H1 (cell line): Measurements from ENCODE around the gene MAPKAPK5. TPM values are rescaled to one million over a fixed set of nuclear protein-coding genes. Genes with fewer than 3 reads are reported as not detected.

ENCODE experiments used
- SUZ12 ChIP-seq: fragments of 200-600 bp; sonication (generic); IDR thresholded peaks from 2 replicates; pipeline ENCODE4 v1.6.1; 2012; ENCODE audit warnings: mild to moderate bottlenecking, inconsistent platforms, low read length, moderate library complexity, mixed read lengths
- polyA plus RNA-seq, 7 experiments: library from polyadenylated mRNA; depleted of rRNA in 3 of 7; stranded (reverse) in 5 of 7; unstranded in 2 of 7; fragments of >200 nt in 5 of 7; fragments of 200-250 nt in 2 of 7; gene quantifications; 1 replicate in 5 of 7; 2 replicates in 1 of 7; 4 replicates in 1 of 7; pipeline versions ENCODE4 v1.2.1 to v1.2.3, GENCODE V29; 2011 to 2013; ENCODE audit warnings: missing spikeins in 2 of 7, mixed read lengths in 2 of 7
- total RNA-seq: library from RNA; stranded (reverse); fragmentation: NEBNext Ultra II Directional; extraction: Animal tissue kit (Norgen Biotek cat#: 25700); gene quantifications from 2 replicates; pipeline ENCODE4 v1.2.1, GENCODE V29; 2021

Gene MAPKAPK5
- total and polyA plus RNA-seq, 2 of the 8 experiments (the other 6 are each of a cell fraction or from before 2014, with no cell fraction given), result 40.0 to 91.5 TPM

GRCh38 chr12:111901182-111901581, 59.2 kb downstream of the MAPKAPK5 start (continued):
- no peak for TF ChIP-seq SUZ12
